ENCODE measurements around the gene SNRNP25.

DNA sequence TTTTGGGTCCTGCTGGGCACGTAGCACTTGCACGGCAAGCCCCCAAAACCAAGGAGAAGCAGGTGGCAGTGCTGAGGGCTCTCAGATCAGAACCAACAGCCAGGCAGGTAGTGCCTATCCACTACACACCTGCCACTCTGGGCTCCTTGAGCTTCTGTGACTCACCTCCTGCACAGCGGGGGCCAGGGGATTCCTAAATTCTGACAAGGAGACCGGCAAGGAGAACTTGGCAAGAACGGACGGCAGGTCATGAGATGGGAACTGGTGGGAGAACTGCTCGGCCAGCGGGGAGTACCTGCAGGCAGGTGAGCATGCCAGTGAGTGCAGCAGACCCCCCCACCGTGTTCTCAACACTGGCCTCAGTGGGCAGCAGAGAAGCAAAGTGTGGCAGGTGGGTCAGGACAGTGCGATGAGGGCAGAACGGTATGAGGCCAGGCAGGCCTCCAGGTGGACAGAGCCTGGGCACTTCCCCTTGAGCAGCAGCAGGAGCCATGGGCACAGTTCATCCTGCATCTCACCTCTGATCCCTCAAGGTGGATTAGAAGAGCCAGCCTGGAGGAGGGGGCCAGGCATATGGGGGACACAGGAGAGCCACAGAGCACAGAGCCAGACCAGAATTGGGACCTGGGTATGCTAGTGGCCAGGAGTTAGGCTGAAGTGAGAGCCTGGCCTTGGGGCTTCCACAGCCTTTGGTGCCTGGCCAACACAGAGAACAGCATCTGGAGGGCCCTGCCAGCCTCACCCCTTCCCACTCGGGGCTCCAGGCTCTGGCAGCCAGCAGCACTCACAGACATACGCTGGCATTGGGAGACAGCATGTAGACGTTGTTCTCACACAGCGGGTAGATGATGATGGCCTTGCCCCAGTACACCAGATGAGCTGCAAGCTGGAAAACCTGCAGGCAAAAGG lies 39.1 kb downstream of the SNRNP25 start:
- TF ChIP-seq LEF1 (IDR thresholded peaks at IDR 0.05; ENCODE audit: borderline replicate concordance), result no peak
- TF ChIP-seq FOXA1 (IDR thresholded peaks at IDR 0.05), result no peak
- no peak for TF ChIP-seq SP1 (IDR thresholded peaks at IDR 0.05)
- TF ChIP-seq NFRKB (IDR thresholded peaks at IDR 0.05), result no peak
- no peak for TF ChIP-seq CTBP1 (IDR thresholded peaks at IDR 0.05; ENCODE audit: borderline replicate concordance)
- TF ChIP-seq TARDBP (IDR thresholded peaks at IDR 0.05), result no peak
- TF ChIP-seq L3MBTL2 (conservative IDR thresholded peaks at IDR 0.05), result no peak
- no peak for TF ChIP-seq FOXM1 (IDR thresholded peaks at IDR 0.05; ENCODE audit: borderline replicate concordance)
- TF ChIP-seq FOXK2 (IDR thresholded peaks at IDR 0.05), result no peak
